WTC11 (cell line): ENCODE measurements around the gene HNRNPA0.

Experiments
- NR3C1 ChIP-seq: sonication (generic); formaldehyde crosslinking; conservative IDR thresholded peaks from 2 replicates; pipeline ENCODE4 v1.8.1; 2023; ENCODE audit warnings: low read depth, mild to moderate bottlenecking, missing genetic modification reagents
- SOX15 ChIP-seq: fragments of 250-450 bp; sonication (Bioruptor Pico); IDR thresholded peaks from 2 replicates; pipeline ENCODE4 v1.9.0; 2021; ENCODE audit warnings: mild to moderate bottlenecking
- TF ChIP-seq, protein P1 (sequence below): fragments of 200-600 bp; IDR thresholded peaks from 2 replicates; pipeline ENCODE4 v1.8.0; 2022; ENCODE audit warnings: antibody characterized with exemption
- TF ChIP-seq, protein P2 (sequence below): sonication (generic); formaldehyde crosslinking; IDR thresholded peaks from 2 replicates; pipeline ENCODE4 v1.8.0; 2022; ENCODE audit warnings: mild to moderate bottlenecking, missing genetic modification reagents
- TF ChIP-seq, protein P3 (sequence below): sonication (generic); formaldehyde crosslinking; conservative IDR thresholded peaks from 2 replicates; pipeline ENCODE4 v1.8.1; 2022; ENCODE audit warnings: mild to moderate bottlenecking, missing genetic modification reagents
- TF ChIP-seq, protein P4 (sequence below): sonication (generic); formaldehyde crosslinking; IDR thresholded peaks from 2 replicates; pipeline ENCODE4 v1.8.1; 2023; ENCODE audit warnings: mild to moderate bottlenecking, moderate library complexity, missing genetic modification reagents

DNA sequence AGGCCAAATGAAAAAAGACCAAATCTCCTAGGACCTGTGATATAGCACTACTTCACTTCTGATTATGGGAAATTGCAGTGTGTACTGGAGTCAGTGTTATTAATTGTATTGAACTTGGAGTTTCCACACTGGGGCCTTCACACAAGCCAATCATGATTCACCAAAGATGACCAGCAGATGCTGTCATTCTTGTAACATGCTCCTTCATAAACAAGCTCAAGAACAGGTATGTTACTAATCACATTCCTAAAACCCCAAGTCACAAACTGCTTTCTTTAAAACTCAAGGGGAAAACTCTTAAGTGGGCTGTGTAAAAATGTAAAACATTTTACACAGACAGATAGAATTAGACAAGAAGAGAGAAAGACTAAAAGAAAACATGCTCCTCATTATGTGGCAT, 23.8 kb downstream of the HNRNPA0 start:
- TF ChIP-seq, protein P1, sequence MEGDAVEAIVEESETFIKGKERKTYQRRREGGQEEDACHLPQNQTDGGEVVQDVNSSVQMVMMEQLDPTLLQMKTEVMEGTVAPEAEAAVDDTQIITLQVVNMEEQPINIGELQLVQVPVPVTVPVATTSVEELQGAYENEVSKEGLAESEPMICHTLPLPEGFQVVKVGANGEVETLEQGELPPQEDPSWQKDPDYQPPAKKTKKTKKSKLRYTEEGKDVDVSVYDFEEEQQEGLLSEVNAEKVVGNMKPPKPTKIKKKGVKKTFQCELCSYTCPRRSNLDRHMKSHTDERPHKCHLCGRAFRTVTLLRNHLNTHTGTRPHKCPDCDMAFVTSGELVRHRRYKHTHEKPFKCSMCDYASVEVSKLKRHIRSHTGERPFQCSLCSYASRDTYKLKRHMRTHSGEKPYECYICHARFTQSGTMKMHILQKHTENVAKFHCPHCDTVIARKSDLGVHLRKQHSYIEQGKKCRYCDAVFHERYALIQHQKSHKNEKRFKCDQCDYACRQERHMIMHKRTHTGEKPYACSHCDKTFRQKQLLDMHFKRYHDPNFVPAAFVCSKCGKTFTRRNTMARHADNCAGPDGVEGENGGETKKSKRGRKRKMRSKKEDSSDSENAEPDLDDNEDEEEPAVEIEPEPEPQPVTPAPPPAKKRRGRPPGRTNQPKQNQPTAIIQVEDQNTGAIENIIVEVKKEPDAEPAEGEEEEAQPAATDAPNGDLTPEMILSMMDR = no peak
- TF ChIP-seq, protein P2, sequence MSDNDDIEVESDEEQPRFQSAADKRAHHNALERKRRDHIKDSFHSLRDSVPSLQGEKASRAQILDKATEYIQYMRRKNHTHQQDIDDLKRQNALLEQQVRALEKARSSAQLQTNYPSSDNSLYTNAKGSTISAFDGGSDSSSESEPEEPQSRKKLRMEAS = no peak
- TF ChIP-seq, protein P3, sequence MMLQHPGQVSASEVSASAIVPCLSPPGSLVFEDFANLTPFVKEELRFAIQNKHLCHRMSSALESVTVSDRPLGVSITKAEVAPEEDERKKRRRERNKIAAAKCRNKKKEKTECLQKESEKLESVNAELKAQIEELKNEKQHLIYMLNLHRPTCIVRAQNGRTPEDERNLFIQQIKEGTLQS = no peak
- TF ChIP-seq NR3C1 (CRISPR knock-in tag) (no peak), SOX15 (CRISPR knock-in tag) (no peak)
- TF ChIP-seq, protein P4, sequence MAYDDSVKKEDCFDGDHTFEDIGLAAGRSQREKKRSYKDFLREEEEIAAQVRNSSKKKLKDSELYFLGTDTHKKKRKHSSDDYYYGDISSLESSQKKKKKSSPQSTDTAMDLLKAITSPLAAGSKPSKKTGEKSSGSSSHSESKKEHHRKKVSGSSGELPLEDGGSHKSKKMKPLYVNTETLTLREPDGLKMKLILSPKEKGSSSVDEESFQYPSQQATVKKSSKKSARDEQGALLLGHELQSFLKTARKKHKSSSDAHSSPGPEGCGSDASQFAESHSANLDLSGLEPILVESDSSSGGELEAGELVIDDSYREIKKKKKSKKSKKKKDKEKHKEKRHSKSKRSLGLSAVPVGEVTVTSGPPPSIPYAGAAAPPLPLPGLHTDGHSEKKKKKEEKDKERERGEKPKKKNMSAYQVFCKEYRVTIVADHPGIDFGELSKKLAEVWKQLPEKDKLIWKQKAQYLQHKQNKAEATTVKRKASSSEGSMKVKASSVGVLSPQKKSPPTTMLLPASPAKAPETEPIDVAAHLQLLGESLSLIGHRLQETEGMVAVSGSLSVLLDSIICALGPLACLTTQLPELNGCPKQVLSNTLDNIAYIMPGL = no peak
